Natural killer cell (primary cell): ENCODE measurements around the gene C1GALT1. TPM values are rescaled to one million over a fixed set of nuclear protein-coding genes. Genes with fewer than 3 reads are reported as not detected.

Source experiments
- ATAC-seq, 3 donors: fragments of 150-1000 bp in 2 of 3; fragments of 200-7000 bp in 1 of 3; cut with Tn5 transposase; 1 replicate in 1 of 3; 2 replicates in 2 of 3; pipeline ENCODE4 v1.10.0; 2021; ENCODE audit warnings: mild to moderate bottlenecking in 2 of 3, moderate library complexity in 2 of 3
- DNase-seq, 2 donors: peaks; one replicate each; pipeline versions ENCODE4 v3.0.0 to v3.0.0-alpha.2; 2013 to 2021; ENCODE audit warnings: mixed read lengths in 1 of 2
- H3K27ac ChIP-seq: one replicate; pipeline ENCODE4 v1.5.1; 2013; ENCODE audit warnings: mild to moderate bottlenecking, low read length
- H3K27me3 ChIP-seq: one replicate; pipeline ENCODE4 v1.6.1; 2013; ENCODE audit warnings: low read length; ENCODE audit not compliant: control insufficient read depth, insufficient read depth
- H3K36me3 ChIP-seq: one replicate; pipeline ENCODE4 v1.6.1; 2013; ENCODE audit warnings: low read length; ENCODE audit not compliant: control insufficient read depth, insufficient read depth
- H3K4me1 ChIP-seq: one replicate; pipeline ENCODE4 v1.6.1; 2013; ENCODE audit warnings: low read length; ENCODE audit not compliant: control insufficient read depth, insufficient read depth
- H3K4me3 ChIP-seq: one replicate; pipeline ENCODE4 v1.5.1; 2013; ENCODE audit warnings: low read length
- H3K9me3 ChIP-seq: one replicate; pipeline ENCODE4 v1.6.1; 2013; ENCODE audit warnings: low read length; ENCODE audit not compliant: control insufficient read depth, insufficient read depth
- H3K27ac Mint-ChIP-seq, 2 donors: one replicate each; pipeline ENCODE4 v1.8.0; 2022; ENCODE audit warnings: mild to moderate bottlenecking in 2 of 2, mixed read lengths in 2 of 2, moderate library complexity in 1 of 2
- H3K27me3 Mint-ChIP-seq, 2 donors: one replicate each; pipeline ENCODE4 v1.8.0; 2022; ENCODE audit warnings: low read depth in 2 of 2, mixed read lengths in 2 of 2
- H3K36me3 Mint-ChIP-seq: one replicate; pipeline ENCODE4 v1.8.0; 2022; ENCODE audit warnings: mixed read lengths
- H3K4me1 Mint-ChIP-seq, 2 donors: one replicate each; pipeline ENCODE4 v1.8.0; 2022; ENCODE audit warnings: mixed read lengths in 2 of 2
- H3K4me3 Mint-ChIP-seq: one replicate; pipeline ENCODE4 v1.8.0; 2022; ENCODE audit warnings: mild to moderate bottlenecking, moderate library complexity, mixed read lengths
- H3K9me3 Mint-ChIP-seq, 2 donors: one replicate each; pipeline ENCODE4 v1.8.0; 2022; ENCODE audit warnings: mixed read lengths in 2 of 2
- WGBS: methylation state at CpG from one replicate; pipeline ENCODE4 v1.1.7; 2013; ENCODE audit warnings: missing lambda C conversion rate; ENCODE audit not compliant: insufficient coverage; 5-methylcytosine and 5-hydroxymethylcytosine counted together
- intact Hi-C: fragments of 100-400 bp; cut with micrococcal nuclease; formaldehyde crosslinking; loops from one replicate; pipeline ENCODE4 v1.14.2; 2022
- total RNA-seq, 4 donors: library from RNA; stranded (reverse); fragments of 120-200 nt in 1 of 4; gene quantifications; one replicate each; pipeline versions ENCODE4 v1.2.3 to v1.2.4, GENCODE V29; 2013 to 2022
- TF ChIP-seq, protein P1 (sequence below): fragments of 200-600 bp; IDR thresholded peaks from one replicate; pipeline ENCODE4 v1.8.0; 2022; ENCODE audit warnings: antibody characterized with exemption

Gene C1GALT1
- total RNA-seq, 3 donors from 2014 or later (not counting 1 experiment from before 2014, with no cell fraction given): 54.5 to 64.5 (median 63.7) TPM

DNA sequence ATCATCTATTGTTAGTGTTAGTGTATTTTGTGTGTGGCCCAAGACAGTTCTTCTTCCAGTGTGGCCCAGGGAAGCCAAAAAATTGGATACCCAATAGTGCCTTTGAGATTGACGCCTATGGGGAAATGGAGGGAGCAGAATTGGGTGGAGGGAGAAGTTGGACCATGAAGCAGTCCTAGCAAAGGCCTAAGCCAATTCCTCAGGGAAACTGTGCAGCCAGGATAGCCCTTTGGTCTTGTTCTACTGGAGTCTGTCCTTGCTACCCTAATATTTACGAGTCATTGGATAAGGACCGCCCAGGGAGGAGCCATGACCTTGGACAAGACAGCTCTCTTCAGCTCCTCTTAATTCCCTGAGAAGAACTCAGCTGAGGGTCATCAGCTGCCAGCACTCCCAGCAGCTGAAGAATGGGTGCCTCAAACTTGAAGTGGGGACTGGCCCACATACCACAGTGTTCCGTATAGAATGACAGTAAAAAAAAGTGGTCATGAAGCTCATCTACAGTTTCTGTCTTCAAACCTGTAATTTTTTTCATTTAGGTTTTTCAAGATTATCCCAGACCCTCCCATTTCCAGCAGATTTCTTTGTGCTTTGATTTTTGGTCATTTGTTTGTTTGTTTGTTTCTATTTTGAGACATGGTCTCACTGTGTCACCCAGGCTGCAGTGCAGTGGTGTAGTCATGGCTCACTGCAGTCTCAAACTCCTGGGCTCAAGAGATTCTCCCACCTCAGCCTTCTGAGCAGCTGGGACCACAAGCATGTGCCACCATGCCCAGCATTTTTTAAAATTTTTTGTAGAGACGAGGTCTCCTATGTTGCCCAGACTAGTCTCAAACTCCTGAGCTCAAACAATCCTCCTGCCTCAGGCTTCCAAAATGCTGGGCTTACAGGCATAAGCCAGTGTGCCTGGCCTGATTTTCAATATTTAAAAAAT lies 81.2 kb downstream of the C1GALT1 start:
- peak overlapping the region in 1 of 2 donors; percentile 67 for H3K27ac Mint-ChIP-seq
- H3K4me1 ChIP-seq: peaks cover 26% of the 10 kb centered on the region
- no peaks in the 10 kb centered on the region for H3K27me3 Mint-ChIP-seq
- H3K36me3 Mint-ChIP-seq: no peaks in the 10 kb centered on the region
- peaks cover 43 to 46% of the 10 kb centered on the region in 2 donors for H3K4me1 Mint-ChIP-seq
- ATAC-seq: no peak
- H3K9me3 Mint-ChIP-seq: no peaks in the 10 kb centered on the region
- no peaks in the 10 kb centered on the region for H3K36me3 ChIP-seq
- TF ChIP-seq, protein P1, sequence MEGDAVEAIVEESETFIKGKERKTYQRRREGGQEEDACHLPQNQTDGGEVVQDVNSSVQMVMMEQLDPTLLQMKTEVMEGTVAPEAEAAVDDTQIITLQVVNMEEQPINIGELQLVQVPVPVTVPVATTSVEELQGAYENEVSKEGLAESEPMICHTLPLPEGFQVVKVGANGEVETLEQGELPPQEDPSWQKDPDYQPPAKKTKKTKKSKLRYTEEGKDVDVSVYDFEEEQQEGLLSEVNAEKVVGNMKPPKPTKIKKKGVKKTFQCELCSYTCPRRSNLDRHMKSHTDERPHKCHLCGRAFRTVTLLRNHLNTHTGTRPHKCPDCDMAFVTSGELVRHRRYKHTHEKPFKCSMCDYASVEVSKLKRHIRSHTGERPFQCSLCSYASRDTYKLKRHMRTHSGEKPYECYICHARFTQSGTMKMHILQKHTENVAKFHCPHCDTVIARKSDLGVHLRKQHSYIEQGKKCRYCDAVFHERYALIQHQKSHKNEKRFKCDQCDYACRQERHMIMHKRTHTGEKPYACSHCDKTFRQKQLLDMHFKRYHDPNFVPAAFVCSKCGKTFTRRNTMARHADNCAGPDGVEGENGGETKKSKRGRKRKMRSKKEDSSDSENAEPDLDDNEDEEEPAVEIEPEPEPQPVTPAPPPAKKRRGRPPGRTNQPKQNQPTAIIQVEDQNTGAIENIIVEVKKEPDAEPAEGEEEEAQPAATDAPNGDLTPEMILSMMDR: no peak
- H3K27ac ChIP-seq: no peak overlapping the region
- no peaks in the 10 kb centered on the region for H3K9me3 ChIP-seq
- intact Hi-C loops: no loop called here
- WGBS: 95% methylated on average over 5 of the region's 5 CpGs
- no peak overlapping the region for H3K4me3 ChIP-seq
- no peak overlapping the region for H3K4me3 Mint-ChIP-seq
- no peaks in the 10 kb centered on the region for H3K27me3 ChIP-seq
- DNase-seq: no peak

DNA sequence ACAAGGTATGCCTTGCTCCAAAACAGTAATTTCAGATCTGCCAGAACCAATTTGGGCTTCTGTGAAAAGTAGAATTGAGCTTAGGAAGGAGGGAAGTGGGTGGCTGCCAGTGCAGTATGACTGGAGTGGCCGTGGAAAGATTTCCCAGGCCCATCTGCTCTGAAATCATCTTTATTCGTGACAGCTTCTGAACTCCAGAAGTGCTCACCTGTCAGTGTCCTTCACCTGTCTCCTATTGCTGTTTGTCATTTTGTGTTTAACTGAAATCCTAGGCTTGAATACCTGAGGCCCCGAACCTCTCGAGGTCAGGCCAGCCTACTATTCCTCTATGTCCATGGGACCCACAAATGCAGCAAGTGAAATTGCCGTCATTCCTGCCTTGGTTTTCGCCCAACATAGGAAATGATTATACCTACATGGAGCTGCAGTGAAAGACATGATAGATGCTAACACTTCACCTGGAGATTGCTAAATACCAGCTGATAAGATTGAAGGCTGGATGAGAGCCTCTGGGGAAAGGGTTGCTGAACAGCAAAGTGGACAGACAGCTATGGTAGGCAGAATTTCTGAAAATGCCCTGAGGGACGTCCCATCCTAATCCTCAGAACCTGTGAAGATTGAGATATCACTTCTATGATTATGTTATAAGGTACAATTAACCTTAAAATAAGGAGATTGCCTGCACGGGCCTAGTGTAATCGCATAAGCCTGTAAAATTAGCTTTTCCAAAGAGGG lies 82.1 kb downstream of the C1GALT1 start:
- Mint-ChIP-seq H3K4me1 (peaks cover 37% of the 10 kb centered on the region in 2 donors), H3K36me3 (no peaks in the 10 kb centered on the region), H3K27me3 (no peaks in the 10 kb centered on the region), H3K4me3 (no peak overlapping the region), H3K27ac (peak overlapping the region; percentile 24 to 29), H3K9me3 (no peaks in the 10 kb centered on the region)
- ATAC-seq (no peak), DNase-seq (no peak)
- H3K4me3 ChIP-seq: no peak overlapping the region
- TF ChIP-seq, protein P1: no peak
- no peaks in the 10 kb centered on the region for H3K9me3 ChIP-seq
- peaks cover 20% of the 10 kb centered on the region for H3K4me1 ChIP-seq
- WGBS: 97% methylated on average over 9 of the region's 9 CpGs
- intact Hi-C loops: no loop called here
- no peaks in the 10 kb centered on the region for H3K36me3 ChIP-seq
- no peaks in the 10 kb centered on the region for H3K27me3 ChIP-seq
- no peak overlapping the region for H3K27ac ChIP-seq

DNA sequence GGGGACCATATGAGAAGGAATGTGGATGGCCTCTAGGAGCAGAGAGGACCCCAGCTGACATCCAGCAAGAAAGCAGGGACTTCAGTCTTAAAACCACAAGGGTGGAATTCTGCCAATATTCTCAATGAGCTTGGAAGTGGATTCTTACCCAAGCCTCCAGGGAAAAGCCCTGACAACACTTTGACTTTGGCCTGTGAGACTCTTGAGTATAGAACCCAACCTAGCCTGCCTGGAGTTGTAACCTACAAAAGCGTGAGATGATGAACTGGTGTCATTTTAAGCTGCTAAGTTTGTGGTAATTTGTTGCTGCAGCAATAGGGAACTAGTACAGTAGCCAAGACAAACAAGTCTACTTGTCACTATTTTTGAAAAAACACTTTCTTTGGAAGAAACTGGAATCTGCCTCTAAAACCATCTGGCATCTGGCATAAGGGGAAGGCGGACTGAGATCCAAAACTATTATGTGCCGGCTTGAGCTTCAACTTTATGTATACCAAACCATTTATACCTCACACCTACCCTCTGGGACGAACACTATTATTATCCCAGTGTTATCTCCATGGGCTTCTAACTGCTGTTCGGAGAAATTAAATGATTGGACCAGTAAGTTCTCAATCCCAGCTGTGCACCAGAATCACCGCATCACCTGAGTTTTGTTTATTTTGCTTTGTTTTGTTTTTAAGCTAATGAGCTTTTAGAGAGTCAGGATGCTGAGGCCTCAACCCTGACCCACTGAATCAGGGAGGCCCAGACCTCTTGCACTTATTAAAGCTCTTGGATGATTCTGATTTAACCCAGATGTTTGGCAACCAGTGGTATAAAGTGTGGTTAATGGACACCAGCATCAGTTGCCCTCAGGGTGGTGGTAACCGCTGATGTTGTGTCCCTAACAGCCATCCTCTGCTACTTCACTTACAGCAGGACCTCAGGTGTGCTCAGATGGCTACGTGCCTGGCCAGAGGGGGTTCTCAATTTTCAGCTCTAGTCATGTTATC lies 83.0 kb downstream of the C1GALT1 start:
- Histone ChIP-seq H3K27me3 (no peaks in the 10 kb centered on the region), H3K4me1 (peaks cover 16% of the 10 kb centered on the region), H3K27ac (no peak overlapping the region), H3K4me3 (no peak overlapping the region), H3K9me3 (no peaks in the 10 kb centered on the region), H3K36me3 (no peaks in the 10 kb centered on the region)
- ATAC-seq (peak in 1 of 3 donors; percentile 29), DNase-seq (no peak)
- H3K4me3 Mint-ChIP-seq: no peak overlapping the region
- H3K9me3 Mint-ChIP-seq: no peaks in the 10 kb centered on the region
- TF ChIP-seq, protein P1: no peak
- no peaks in the 10 kb centered on the region for H3K36me3 Mint-ChIP-seq
- H3K27me3 Mint-ChIP-seq: no peaks in the 10 kb centered on the region
- H3K27ac Mint-ChIP-seq: peak overlapping the region; percentile 24 to 29
- intact Hi-C loops: no loop called here
- 91% methylated on average over 8 of the region's 8 CpGs for WGBS
- peaks cover 28 to 30% of the 10 kb centered on the region in 2 donors for H3K4me1 Mint-ChIP-seq
